T-helper 22 cell (primary cell): ENCODE data around the gene BCL2L2.

Source experiments
- DNase-seq: peaks from one replicate; pipeline ENCODE4 v3.0.0-alpha.2; 2020; ENCODE audit warnings: low read depth

Gene BCL2L2

DNA sequence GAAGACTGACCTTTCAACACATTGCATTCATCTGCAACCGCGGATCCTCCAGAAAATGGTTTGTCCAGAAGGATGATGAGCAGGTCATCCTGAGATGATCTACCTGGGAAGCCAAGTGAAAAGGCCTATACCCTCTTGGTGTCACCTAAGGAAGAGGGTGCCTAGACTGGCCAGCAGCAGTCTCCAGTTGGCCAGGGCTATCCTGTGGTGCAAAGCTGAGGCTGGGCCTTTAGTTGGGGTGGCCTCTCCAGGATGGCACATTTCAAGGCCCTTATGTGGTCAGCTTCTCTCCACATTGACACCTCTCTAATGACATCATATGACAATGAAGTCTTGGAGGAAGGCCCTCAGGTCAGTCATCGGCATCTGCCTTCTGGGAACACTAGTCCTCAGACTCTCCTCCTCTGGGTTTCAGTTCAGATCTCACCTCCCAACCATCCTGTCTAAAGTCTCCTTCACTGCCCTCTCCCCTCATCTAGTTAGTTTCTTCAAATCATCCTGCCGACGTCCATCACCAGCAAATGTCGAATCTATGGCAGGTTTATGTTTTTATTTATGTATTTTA is 49.3 kb downstream of the BCL2L2 start:
- no peak for DNase-seq

DNA sequence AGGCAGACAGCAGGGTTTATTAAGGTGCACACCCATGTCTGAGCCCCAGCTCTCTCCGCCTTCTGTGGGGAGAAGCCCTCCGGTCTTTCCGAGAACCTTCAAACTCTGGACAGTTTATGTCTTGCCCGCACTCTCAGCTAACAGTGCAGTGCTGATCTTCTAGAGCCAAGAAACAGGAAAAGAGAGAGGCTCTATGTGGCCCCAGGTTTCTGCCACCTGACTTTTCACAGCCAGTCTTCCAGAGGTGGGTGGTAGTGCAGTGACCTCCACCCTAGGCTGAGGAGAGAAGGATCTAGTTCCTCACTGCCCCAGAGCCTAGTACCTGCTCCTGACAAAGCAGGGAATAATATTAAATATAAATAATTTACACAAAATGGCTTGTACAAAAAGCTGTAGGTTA is 50.0 kb downstream of the BCL2L2 start:
- no peak for DNase-seq

DNA sequence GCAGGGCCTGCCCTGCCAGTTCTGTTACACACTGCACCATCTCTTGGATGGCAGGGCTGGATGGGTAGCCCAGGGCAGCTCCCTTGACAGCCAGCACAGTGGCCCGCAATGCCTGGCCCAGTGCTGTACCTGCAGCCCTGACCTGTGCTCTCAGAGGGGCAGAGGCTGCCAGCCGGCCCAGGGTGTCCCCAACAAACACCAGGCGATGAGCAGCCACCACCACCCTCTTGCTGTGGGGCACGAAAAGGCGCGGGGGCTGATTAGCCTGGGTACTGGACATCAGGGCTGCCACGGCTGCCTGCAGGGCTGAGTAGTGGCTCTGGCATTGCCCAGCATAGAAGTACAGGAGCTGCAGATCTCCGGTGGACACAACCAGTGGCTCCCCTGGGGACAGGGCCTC is 50.6 kb downstream of the BCL2L2 start:
- no peak for DNase-seq

DNA sequence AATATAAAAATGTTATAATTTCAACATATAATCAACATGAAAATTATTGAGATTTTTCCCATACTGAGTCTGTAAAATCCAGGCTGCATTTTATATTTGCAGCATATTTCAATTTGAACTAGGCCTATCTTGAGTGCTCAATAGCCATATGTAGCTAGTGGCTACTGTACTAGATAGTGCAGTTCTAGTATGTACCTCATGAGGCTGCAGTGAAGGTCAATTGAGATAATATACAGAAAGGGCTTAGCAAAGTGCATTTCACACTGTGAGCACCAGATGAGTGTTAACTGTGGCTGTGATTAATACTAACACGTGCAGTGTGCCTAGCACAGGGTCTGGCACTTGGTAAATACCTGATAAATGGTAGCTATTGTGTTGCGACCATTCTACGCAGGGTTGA is 51.4 kb downstream of the BCL2L2 start:
- no peak for DNase-seq

DNA sequence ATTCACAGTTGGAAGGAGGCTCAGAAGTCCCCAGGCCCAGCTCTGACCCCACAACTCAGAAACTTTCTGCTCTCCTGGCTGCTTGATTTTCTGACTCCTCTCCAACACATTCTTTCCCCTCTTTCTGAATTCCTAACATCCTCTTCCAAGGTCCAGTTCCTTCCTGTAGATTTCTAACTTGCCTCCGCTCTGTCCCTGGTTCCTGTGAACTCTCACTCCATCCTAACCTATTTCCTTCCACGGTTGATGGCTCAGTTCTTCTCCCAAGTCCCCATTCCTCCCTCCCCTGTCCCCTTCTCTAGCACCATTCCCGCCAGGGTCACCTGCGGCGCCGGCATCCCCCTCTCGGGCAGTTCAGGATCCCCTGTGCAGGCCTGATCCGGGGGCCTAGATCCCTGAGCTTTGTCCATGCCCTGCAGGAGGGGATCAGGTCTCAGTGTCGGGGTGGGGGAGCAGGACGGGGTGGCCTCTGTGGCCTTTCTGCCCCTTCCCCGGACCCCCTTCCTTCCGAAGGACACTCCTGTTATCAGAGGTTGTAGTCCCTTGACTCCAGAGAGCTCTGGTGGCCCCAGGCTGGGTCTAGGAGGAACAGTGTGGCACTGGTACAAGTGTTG is 52.0 kb downstream of the BCL2L2 start:
- no peak for DNase-seq

DNA sequence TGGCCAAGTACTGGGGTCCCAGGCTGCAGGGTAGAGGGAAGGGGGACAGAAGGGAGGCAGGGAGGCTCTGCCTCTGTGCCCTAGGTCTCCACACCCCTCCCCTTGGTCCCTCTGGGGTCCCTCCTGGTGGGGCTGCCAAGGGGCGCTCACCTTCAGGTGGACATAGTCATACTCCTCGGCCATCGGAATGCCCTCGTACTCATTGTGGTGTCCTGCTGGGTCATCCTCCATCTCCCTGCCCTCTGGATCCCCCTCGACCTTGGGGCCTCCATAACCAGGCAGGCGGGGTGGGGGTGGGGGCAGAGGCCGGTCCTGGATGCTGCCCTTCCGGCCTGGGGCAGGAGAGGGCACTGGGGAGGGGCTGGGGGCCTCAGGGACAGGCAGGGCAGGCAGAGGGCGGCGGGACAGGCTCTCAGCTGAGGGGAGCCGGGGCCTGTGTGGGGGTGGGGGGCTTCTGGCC is 52.6 kb downstream of the BCL2L2 start:
- DNase-seq = no peak

DNA sequence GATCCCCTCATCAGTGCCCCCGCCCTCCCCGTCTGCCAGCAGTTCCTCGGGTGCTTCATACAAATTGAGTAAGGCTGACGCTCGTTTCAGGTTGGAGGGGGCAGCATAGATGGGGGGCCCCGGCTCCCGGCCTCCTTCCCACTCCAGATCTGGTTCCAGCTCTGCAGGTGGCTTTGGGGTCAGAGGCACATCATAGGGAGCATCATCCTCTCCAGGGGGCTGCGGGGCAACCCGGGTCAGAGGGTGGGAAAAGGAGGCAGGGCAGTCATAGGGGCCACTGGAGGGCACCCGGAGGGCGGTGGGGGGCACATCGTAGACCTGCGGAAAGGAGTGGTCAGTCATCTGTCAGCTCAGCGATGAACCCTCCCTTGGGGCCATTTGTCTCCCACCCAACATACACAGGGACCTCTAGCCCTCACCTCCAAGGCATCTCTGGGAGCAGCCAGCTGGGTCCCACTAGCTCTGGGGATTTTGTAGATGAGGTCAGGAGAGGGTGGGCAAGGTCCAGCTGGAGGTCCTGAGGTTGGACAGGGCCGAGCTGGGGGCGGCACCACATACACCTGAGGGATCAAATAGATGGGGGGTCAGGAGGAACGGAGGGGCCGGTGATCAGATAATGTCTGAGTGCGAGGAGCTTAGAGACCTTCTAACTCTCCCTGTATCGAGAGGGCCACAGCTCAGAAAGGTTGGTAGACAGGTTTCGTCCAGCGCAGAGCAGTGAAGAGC is 53.3 kb downstream of the BCL2L2 start:
- DNase-seq = no peak

DNA sequence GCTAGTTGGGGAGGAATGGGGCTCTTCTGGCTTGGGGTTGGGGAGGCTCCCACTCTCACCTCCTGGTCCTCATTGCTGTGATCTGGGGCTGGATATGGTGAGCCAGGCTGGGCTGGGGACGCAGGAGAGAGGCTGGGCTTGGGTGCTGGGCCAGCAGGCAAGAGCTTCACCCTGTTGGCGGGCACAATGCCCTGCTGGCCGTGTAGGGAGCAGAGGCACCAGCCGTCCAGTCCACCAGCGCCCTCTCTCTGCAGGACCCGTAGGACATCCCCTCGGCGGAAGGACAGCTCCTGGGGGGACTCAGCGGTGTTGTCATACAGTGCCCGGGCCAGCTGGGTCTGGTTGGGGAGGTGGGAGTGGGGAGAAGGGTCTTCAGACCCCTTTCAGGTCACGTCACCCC is 53.9 kb downstream of the BCL2L2 start:
- DNase-seq = no peak

DNA sequence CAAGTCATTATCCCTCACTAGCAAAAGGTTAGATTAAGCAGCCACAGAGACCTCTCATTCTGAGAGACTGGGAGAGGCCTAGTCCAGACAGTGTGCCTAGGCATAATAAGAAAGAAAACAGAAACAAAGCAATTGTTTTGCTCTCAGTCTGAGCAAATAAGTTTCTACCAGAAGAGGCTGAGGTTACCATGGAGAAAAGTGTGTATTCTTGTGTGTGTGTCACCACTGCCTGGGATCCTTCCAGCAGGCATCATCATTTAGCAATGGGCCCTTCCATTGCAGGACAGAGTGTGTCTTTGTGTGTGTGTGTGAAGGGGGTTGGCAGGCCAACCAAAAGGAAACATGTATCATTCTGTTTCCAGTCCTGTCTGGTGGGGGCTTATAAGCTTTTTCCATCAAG is 54.7 kb downstream of the BCL2L2 start:
- no peak for DNase-seq
